ENCODE data around the gene SMIM30.

GRCh38 chr7:113071465-113071864 lies 46.9 kb downstream of the SMIM30 start:
- TF ChIP-seq CTCF (conservative IDR thresholded peaks at IDR 0.05) = no peak
- TF ChIP-seq ZFX (IDR thresholded peaks at IDR 0.05) = no peak

All from C4-2B (cell line).